Heart left ventricle (tissue), 16 donors: ENCODE measurements around the gene GCNT2. TPM values are rescaled to one million over a fixed set of nuclear protein-coding genes. Genes with fewer than 3 reads are reported as not detected.
A peak's percentile ranks its signal among the peaks of the same experiment; 100 is the strongest.

Experiments
- ATAC-seq, 4 donors: fragments of 200-7000 bp; cut with Tn5 transposase; one replicate each; pipeline ENCODE4 v1.9.1; 2020 to 2022; ENCODE audit warnings: moderate library complexity in 4 of 4, mild to moderate bottlenecking in 3 of 4, moderate number of reproducible peaks in 1 of 4
- DNase-seq, 5 donors: peaks; one replicate each; pipeline ENCODE4 v3.0.0-alpha.2; 2020
- H3K27ac ChIP-seq, 12 donors: fragments of 200-600 bp; sonication (generic) in 4 of 12; one replicate each; pipeline versions ENCODE4 v1.5.0 to v1.8.0; 2016 to 2022; ENCODE audit warnings: mild to moderate bottlenecking in 2 of 12
- H3K27me3 ChIP-seq, 9 donors: fragments of 200-600 bp; sonication (generic) in 2 of 9; one replicate each; pipeline versions ENCODE4 v1.5.1 to v1.8.0; 2016 to 2022; ENCODE audit warnings: mild to moderate bottlenecking in 3 of 9
- H3K36me3 ChIP-seq, 9 donors: fragments of 200-600 bp; sonication (generic) in 2 of 9; one replicate each; pipeline versions ENCODE4 v1.5.0 to v1.8.0; 2018 to 2022; ENCODE audit warnings: mild to moderate bottlenecking in 2 of 9
- H3K4me1 ChIP-seq, 12 donors: fragments of 200-600 bp; sonication (generic) in 4 of 12; one replicate each; pipeline versions ENCODE4 v1.5.0 to v1.8.0; 2016 to 2022; ENCODE audit warnings: mild to moderate bottlenecking in 3 of 12
- H3K4me3 ChIP-seq, 12 donors: fragments of 200-600 bp; sonication (generic) in 4 of 12; one replicate each; pipeline versions ENCODE4 v1.5.0 to v1.8.0; 2017 to 2022; ENCODE audit warnings: mild to moderate bottlenecking in 9 of 12, moderate library complexity in 4 of 12
- H3K9me3 ChIP-seq, 12 donors: fragments of 200-600 bp; sonication (generic) in 4 of 12; one replicate each; pipeline versions ENCODE4 v1.5.0 to v1.8.0; 2016 to 2022; ENCODE audit warnings: mild to moderate bottlenecking in 1 of 12
- CTCF ChIP-seq, 12 donors: fragments of 200-600 bp; sonication (generic) in 4 of 12; IDR thresholded peaks; one replicate each; pipeline versions ENCODE4 v1.5.0 to v1.8.0; 2018 to 2022; ENCODE audit warnings: antibody characterized with exemption in 12 of 12, mild to moderate bottlenecking in 5 of 12
- POLR2A ChIP-seq, 2 donors: fragments of 450-650 bp; IDR thresholded peaks; one replicate each; pipeline ENCODE4 v1.6.1; 2017; ENCODE audit warnings: antibody characterized with exemption in 2 of 2, mild to moderate bottlenecking in 2 of 2, moderate library complexity in 2 of 2
- WGBS, 4 donors: extraction: QIAGEN DNeasy Blood & Tissue Kit in 2 of 4; methylation state at CpG; one replicate each; pipeline versions ENCODE4 v1.1.5 to v1.1.7; 2013 to 2018; 5-methylcytosine and 5-hydroxymethylcytosine counted together
- intact Hi-C, 10 donors: fragments of 100-400 bp; cut with DNase I; formaldehyde crosslinking; loops; one replicate each; pipeline versions ENCODE4 v1.11.1 to v1.14.2; 2022
- polyA plus RNA-seq, 2 donors: library from polyadenylated mRNA; stranded (reverse); fragments of 200-250 nt; gene quantifications; one replicate each; pipeline ENCODE4 v1.2.3, GENCODE V29; 2013
- total RNA-seq, 9 donors: library from RNA; depleted of rRNA in 2 of 9; stranded (reverse); fragments of >200 nt in 2 of 9; fragmentation: NEBNext Ultra II Directional in 3 of 9; extraction: Animal tissue kit (Norgen Biotek cat#: 25700) in 3 of 9; gene quantifications; one replicate each; pipeline versions ENCODE4 v1.1.0 to v1.2.4, GENCODE V29; 2016 to 2023
- donor health status: ischemic (EF 13 %, LVEDD 7.1; RV severe dilation, severe dysfunction).
- donor health status: healthy with polysubstance abuse.
- donor health status: DM: no; HTN: yes; CAD: no.
- donor health status: DM: no; HTN: no; CAD: no.
- donor health status: ischemic (EF 25% LVEDD 6.9; RV normal size, moderate dysfunction).
- donor health status: ischemic (EF 25% LVEDD 5.7; RV mildly dilated, moderate dysfunction).
- donor health status: healthy.
- donor health status: DM: yes; HTN: yes; CAD: no.
- donor health status: ischemic (EF 35%, LVEDD 5.7; RV mildly dilated, moderate dysfunction).
- donor health status: nonischemic (EF 11% LVEDD 7.7; RV severe dilation, severe dysfunction).
- donor health status: DM: yes; HTN: yes; CAD: no.
- donor health status: PGD.
- donor health status: ischemic (EF 29% LVEDD 5.4; RV normal size, mild dysfunction).
- donor health status: nonischemic (EF 23%, LVEDD 6.1; RV moderate dilation, normal function).

The GCNT2 gene
- total and polyA plus RNA-seq, 11 donors = 15.1 to 68.8 (median 40.9) TPM

- Histone ChIP-seq H3K4me3 (peak overlapping the region in 3 of 12 donors; percentile 53 to 61 (median 57)), H3K27me3 (no peaks in the 10 kb centered on the region), H3K4me1 (peaks cover 0 to 32% (median under 1%) of the 10 kb centered on the region in 12 donors), H3K9me3 (no peaks in the 10 kb centered on the region), H3K36me3 (no peaks in the 10 kb centered on the region), H3K27ac (peak overlapping the region in 4 of 12 donors; percentile 26 to 72 (median 40))
- intact Hi-C loops = loop anchor here in 6 of 10 donors (2.0 to 10.0 kb wide), 4 partner anchors 33 to 75 kb away; partner anchors contain the start of gene GCNT2 (in 5 of the 6)
- TF ChIP-seq CTCF (IDR thresholded peaks at IDR 0.05) = no peak
- no peak for TF ChIP-seq POLR2A (IDR thresholded peaks at IDR 0.05)
- 38 to 47% (median 44%) methylated on average over 2 of the region's 2 CpGs for WGBS, 4 donors
- ATAC-seq = peak in 2 of 4 donors; percentile 22 to 25
- DNase-seq = peak in 1 of 5 donors; percentile 25
These were observed 68.2 kb downstream of the GCNT2 start for GRCh38 chr6:10589429-10589727.

GRCh38 chr6:10589983-10590382, 68.8 kb downstream of the GCNT2 start:
- ATAC-seq (no peak), DNase-seq (no peak)
- H3K27ac ChIP-seq = peak overlapping the region in 1 of 12 donors; percentile 72
- no peak overlapping the region for H3K4me3 ChIP-seq
- H3K9me3 ChIP-seq = no peaks in the 10 kb centered on the region
- intact Hi-C loops = loop anchor here in 6 of 10 donors (2.0 to 10.0 kb wide), 4 partner anchors 33 to 75 kb away; partner anchors contain the start of gene GCNT2 (in 5 of the 6)
- H3K4me1 ChIP-seq = peaks cover 0 to 32% (median under 1%) of the 10 kb centered on the region in 12 donors
- H3K36me3 ChIP-seq = no peaks in the 10 kb centered on the region
- no peaks in the 10 kb centered on the region for H3K27me3 ChIP-seq
- TF ChIP-seq POLR2A (IDR thresholded peaks at IDR 0.05) (no peak), CTCF (IDR thresholded peaks at IDR 0.05) (no peak)
- 92 to 97% (median 95%) methylated on average over 3 of the region's 3 CpGs for WGBS, 4 donors

- Histone ChIP-seq H3K27me3 (no peaks in the 10 kb centered on the region), H3K4me3 (no peak overlapping the region), H3K27ac (peak overlapping the region in 2 of 12 donors; percentile 22 to 34), H3K36me3 (no peaks in the 10 kb centered on the region), H3K4me1 (peaks cover 0 to 21% (median 0%) of the 10 kb centered on the region in 12 donors), H3K9me3 (no peaks in the 10 kb centered on the region)
- TF ChIP-seq POLR2A (IDR thresholded peaks at IDR 0.05) (no peak), CTCF (IDR thresholded peaks at IDR 0.05) (no peak)
- WGBS, 4 donors = 44 to 60% (median 54%) methylated on average over 14 of the region's 14 CpGs
- intact Hi-C loops = no loop called here
- DNase-seq = no peak
- no peak for ATAC-seq
These were observed 70.4 kb downstream of the GCNT2 start for GRCh38 chr6:10591422-10592160.

GRCh38 chr6:10595731-10596664, 74.8 kb downstream of the GCNT2 start:
- Histone ChIP-seq H3K4me3 (no peak overlapping the region), H3K9me3 (no peaks in the 10 kb centered on the region), H3K4me1 (peaks cover 0 to 50% (median 5%) of the 10 kb centered on the region in 12 donors), H3K27ac (peak overlapping the region in 2 of 12 donors; percentile 9 to 38), H3K36me3 (no peaks in the 10 kb centered on the region), H3K27me3 (no peaks in the 10 kb centered on the region)
- 79 to 88% (median 82%) methylated on average over 10 to 11 of the region's 11 CpGs for WGBS, 4 donors
- TF ChIP-seq CTCF (IDR thresholded peaks at IDR 0.05) = no peak
- ATAC-seq (no peak), DNase-seq (no peak)
- intact Hi-C loops = no loop called here
